ENCODE results near the gene SPI1. TPM values are rescaled to one million over a fixed set of nuclear protein-coding genes. Genes with fewer than 3 reads are reported as not detected.

The SPI1 gene
- polyA plus RNA-seq, 1 donor (not counting 4 experiments of a cell fraction or from before 2014, with no cell fraction given): not detected

GRCh38 chr11:47380078-47380477, 1.7 kb upstream of the SPI1 start:
- no peak for TF ChIP-seq EZH2 (IDR thresholded peaks at IDR 0.05; ENCODE audit: low read length)
- TF ChIP-seq, protein P1, sequence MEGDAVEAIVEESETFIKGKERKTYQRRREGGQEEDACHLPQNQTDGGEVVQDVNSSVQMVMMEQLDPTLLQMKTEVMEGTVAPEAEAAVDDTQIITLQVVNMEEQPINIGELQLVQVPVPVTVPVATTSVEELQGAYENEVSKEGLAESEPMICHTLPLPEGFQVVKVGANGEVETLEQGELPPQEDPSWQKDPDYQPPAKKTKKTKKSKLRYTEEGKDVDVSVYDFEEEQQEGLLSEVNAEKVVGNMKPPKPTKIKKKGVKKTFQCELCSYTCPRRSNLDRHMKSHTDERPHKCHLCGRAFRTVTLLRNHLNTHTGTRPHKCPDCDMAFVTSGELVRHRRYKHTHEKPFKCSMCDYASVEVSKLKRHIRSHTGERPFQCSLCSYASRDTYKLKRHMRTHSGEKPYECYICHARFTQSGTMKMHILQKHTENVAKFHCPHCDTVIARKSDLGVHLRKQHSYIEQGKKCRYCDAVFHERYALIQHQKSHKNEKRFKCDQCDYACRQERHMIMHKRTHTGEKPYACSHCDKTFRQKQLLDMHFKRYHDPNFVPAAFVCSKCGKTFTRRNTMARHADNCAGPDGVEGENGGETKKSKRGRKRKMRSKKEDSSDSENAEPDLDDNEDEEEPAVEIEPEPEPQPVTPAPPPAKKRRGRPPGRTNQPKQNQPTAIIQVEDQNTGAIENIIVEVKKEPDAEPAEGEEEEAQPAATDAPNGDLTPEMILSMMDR (optimal IDR thresholded peaks at IDR 0.05 in 1 of 3, IDR thresholded peaks at IDR 0.05 in 1 of 3, conservative IDR thresholded peaks at IDR 0.05 in 1 of 3; ENCODE audit: extremely low read depth in 1 of 3, insufficient read depth in 2 of 3, low read length in 3 of 3): no peak
- no peak overlapping the region for H3K27ac ChIP-seq (ENCODE audit: control insufficient read depth, insufficient read depth, low read length)
- H4K20me1 ChIP-seq (ENCODE audit: control insufficient read depth, extremely low read depth, insufficient read depth, low read length): no peaks in the 10 kb centered on the region
- no peak overlapping the region for H3K4me3 ChIP-seq (ENCODE audit: control insufficient read depth in 2 of 3, extremely low read depth in 1 of 3, insufficient read depth in 2 of 3, low read depth in 1 of 3, low read length in 3 of 3)
- dilution Hi-C loops (cut with MboI; ENCODE audit: extremely low pct_ligation_motif_present, low sequenced_read_pairs): no loop called here
- no peaks in the 10 kb centered on the region for H3K9me1 ChIP-seq (ENCODE audit: control insufficient read depth, extremely low read depth, insufficient read depth, low read length)
- no peak overlapping the region for H2AFZ ChIP-seq (ENCODE audit: control insufficient read depth, low read length)
- no peak overlapping the region for H3K9ac ChIP-seq (ENCODE audit: control insufficient read depth, extremely low read depth, insufficient read depth, low read length)
- no peaks in the 10 kb centered on the region for H3K4me1 ChIP-seq (ENCODE audit: control insufficient read depth, extremely low read depth, insufficient read depth, low read length)
- no peak overlapping the region for H3K4me2 ChIP-seq (ENCODE audit: control insufficient read depth, extremely low read depth, insufficient read depth, low read depth, low read length)
- no peaks in the 10 kb centered on the region for H3K27me3 ChIP-seq (ENCODE audit: control insufficient read depth, extremely low read depth, insufficient read depth, low read length)
- FAIRE-seq: no peak
- DNase-seq (ENCODE audit: low read depth, low spot score): no peak
- no peaks in the 10 kb centered on the region for H3K79me2 ChIP-seq (ENCODE audit: control insufficient read depth, insufficient read depth, low read length)
- H3K9me3 ChIP-seq (ENCODE audit: control insufficient read depth, low read depth, low read length): no peaks in the 10 kb centered on the region
- H3K36me3 ChIP-seq (ENCODE audit: control insufficient read depth in 2 of 2, extremely low read depth in 1 of 2, insufficient read depth in 2 of 2, low read length in 2 of 2): no peaks in the 10 kb centered on the region

DNA sequence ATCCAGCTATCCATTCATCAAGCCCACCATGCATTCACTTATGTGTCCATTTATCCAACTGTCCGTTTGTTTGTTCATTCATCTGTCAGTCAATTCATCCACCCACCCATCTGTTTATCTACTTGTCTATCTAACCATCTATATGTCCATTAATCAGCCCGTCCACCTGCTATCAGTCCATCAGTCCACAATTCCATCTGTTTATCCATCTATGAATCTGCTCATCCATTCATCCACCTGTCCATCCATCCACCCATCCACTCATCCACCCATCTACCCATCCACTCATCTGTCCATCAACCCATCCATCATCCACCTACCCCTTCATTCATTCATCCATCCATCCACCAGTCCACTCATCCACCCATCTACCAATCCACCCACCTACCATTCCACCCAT, 970 bp upstream of the SPI1 start:
- Histone ChIP-seq H3K9me3 (ENCODE audit: control insufficient read depth, low read depth, low read length) (no peaks in the 10 kb centered on the region), H3K4me2 (ENCODE audit: control insufficient read depth, extremely low read depth, insufficient read depth, low read depth, low read length) (no peak overlapping the region), H3K27ac (ENCODE audit: control insufficient read depth, insufficient read depth, low read length) (no peak overlapping the region), H3K9me1 (ENCODE audit: control insufficient read depth, extremely low read depth, insufficient read depth, low read length) (no peaks in the 10 kb centered on the region), H3K36me3 (ENCODE audit: control insufficient read depth in 2 of 2, extremely low read depth in 1 of 2, insufficient read depth in 2 of 2, low read length in 2 of 2) (no peaks in the 10 kb centered on the region), H3K79me2 (ENCODE audit: control insufficient read depth, insufficient read depth, low read length) (no peaks in the 10 kb centered on the region), H2AFZ (ENCODE audit: control insufficient read depth, low read length) (no peak overlapping the region), H3K27me3 (ENCODE audit: control insufficient read depth, extremely low read depth, insufficient read depth, low read length) (no peaks in the 10 kb centered on the region), H4K20me1 (ENCODE audit: control insufficient read depth, extremely low read depth, insufficient read depth, low read length) (no peaks in the 10 kb centered on the region), H3K4me1 (ENCODE audit: control insufficient read depth, extremely low read depth, insufficient read depth, low read length) (peaks cover 4% of the 10 kb centered on the region), H3K9ac (ENCODE audit: control insufficient read depth, extremely low read depth, insufficient read depth, low read length) (no peak overlapping the region), H3K4me3 (ENCODE audit: control insufficient read depth in 2 of 3, extremely low read depth in 1 of 3, insufficient read depth in 2 of 3, low read depth in 1 of 3, low read length in 3 of 3) (no peak overlapping the region)
- dilution Hi-C loops (cut with MboI; ENCODE audit: extremely low pct_ligation_motif_present, low sequenced_read_pairs): no loop called here
- FAIRE-seq (no peak), DNase-seq (ENCODE audit: low read depth, low spot score) (no peak)
- no peak for TF ChIP-seq EZH2 (IDR thresholded peaks at IDR 0.05; ENCODE audit: low read length)
- TF ChIP-seq, protein P1 (optimal IDR thresholded peaks at IDR 0.05 in 1 of 3, IDR thresholded peaks at IDR 0.05 in 1 of 3, conservative IDR thresholded peaks at IDR 0.05 in 1 of 3; ENCODE audit: extremely low read depth in 1 of 3, insufficient read depth in 2 of 3, low read length in 3 of 3): no peak

Measured in keratinocyte (primary cell).